ENCODE measurements around the gene TH.

- no peak for TF ChIP-seq SIN3A (IDR thresholded peaks at IDR 0.05; ENCODE audit: borderline replicate concordance, insufficient read depth, low read depth, low read length)
- TF ChIP-seq CTCF (IDR thresholded peaks at IDR 0.05), result no peak
- TF ChIP-seq POLR2AphosphoS5 (IDR thresholded peaks at IDR 0.05; ENCODE audit: low read depth, low read length), result no peak
- TF ChIP-seq TCF7L2 (IDR thresholded peaks at IDR 0.05; ENCODE audit: low read depth, low read length), result no peak
- no peak for TF ChIP-seq REST (IDR thresholded peaks at IDR 0.05; ENCODE audit: insufficient read depth in 1 of 2, low read depth in 2 of 2, low read length in 1 of 2)
Observed at GRCh38 chr11:2191883-2192282, 20.3 kb upstream of the TH start.

Measured in Panc1 (cell line).